Measurements from ENCODE around the gene GJC2.

The GJC2 gene

GRCh38 chr1:228156515-228156881, 6.8 kb downstream of the GJC2 start:
- in situ Hi-C loops (cut with HindIII; ENCODE audit: low sequenced_read_pairs), result no loop called here

DNA sequence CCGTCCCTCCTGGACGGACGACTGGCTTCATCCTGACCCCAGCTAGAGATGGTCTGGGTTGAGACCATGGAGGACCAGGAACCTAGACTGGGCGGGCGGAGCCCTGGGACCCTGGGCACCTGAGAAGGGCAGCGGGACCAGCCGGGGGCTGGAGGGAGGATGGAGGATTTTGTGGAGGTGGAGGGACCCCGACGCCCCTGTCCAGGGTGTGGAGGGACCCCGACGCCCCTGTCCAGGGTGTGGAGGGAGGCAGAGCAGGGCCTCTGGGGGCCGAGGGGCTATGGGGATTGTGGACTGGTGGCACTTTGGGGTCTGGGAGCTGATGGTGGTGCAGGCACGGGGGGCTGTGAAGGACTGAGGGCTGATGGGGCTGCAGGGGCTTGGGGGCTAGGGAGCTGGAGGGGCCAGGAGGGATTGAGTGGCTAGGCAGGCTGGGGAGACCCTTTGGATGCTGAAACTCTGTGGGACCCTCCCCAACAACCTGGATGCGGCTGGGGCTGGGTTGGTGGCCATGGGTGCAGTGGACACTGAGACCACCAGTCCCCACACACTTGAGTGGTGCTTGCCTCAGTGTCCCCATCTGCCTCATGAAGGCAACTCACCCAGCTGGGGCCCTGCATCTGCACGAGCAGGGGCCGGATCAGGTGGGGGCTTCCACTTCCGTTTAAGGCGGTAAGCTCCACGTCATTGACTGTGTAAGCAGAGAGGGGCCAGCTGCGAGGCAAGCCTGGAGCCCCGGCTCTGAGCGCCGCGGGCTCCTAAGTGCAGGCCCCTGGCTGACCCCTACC, 7.4 kb downstream of the GJC2 start:
- in situ Hi-C loops (cut with HindIII; ENCODE audit: low sequenced_read_pairs), result no loop called here

- in situ Hi-C loops (cut with HindIII; ENCODE audit: low sequenced_read_pairs), result no loop called here
These were observed 8.0 kb downstream of the GJC2 start for GRCh38 chr1:228157729-228158126.

DNA sequence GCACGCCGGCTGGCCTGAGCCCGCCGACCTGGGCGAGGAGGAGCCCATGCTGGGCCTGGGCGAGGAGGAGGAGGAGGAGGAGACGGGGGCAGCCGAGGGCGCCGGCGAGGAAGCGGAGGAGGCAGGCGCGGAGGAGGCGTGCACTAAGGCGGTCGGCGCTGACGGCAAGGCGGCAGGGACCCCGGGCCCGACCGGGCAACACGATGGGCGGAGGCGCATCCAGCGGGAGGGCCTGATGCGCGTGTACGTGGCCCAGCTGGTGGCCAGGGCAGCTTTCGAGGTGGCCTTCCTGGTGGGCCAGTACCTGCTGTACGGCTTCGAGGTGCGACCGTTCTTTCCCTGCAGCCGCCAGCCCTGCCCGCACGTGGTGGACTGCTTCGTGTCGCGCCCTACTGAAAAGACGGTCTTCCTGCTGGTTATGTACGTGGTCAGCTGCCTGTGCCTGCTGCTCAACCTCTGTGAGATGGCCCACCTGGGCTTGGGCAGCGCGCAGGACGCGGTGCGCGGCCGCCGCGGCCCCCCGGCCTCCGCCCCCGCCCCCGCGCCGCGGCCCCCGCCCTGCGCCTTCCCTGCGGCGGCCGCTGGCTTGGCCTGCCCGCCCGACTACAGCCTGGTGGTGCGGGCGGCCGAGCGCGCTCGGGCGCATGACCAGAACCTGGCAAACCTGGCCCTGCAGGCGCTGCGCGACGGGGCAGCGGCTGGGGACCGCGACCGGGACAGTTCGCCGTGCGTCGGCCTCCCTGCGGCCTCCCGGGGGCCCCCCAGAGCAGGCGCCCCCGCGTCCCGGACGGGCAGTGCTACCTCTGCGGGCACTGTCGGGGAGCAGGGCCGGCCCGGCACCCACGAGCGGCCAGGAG, 8.6 kb downstream of the GJC2 start:
- in situ Hi-C loops (cut with HindIII; ENCODE audit: low sequenced_read_pairs), result no loop called here

- in situ Hi-C loops (cut with HindIII; ENCODE audit: low sequenced_read_pairs), result no loop called here
These were observed 9.4 kb downstream of the GJC2 start for GRCh38 chr1:228159008-228159665.

GRCh38 chr1:228160201-228160761, 10.6 kb downstream of the GJC2 start:
- in situ Hi-C loops (cut with HindIII; ENCODE audit: low sequenced_read_pairs), result no loop called here

DNA sequence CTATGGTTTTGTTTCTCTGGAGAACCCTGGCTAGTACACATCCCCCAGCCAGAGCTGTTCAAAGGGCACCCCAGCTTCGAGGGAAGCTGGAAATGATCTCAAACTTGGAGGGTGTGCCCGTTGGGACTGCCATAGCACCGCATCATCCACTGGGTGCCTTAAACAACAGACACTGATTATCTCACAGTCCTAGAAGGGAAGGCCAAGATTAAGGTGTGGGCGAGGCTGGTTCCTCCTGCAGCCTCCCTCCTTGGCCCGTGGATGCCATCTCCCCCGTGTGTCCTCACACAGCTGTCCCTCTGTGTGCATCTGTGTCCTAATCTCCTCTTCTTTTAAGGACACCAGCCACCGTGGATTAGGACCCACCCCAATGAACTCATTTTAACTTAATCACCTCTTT, 11.6 kb downstream of the GJC2 start:
- in situ Hi-C loops (cut with HindIII; ENCODE audit: low sequenced_read_pairs), result no loop called here

DNA sequence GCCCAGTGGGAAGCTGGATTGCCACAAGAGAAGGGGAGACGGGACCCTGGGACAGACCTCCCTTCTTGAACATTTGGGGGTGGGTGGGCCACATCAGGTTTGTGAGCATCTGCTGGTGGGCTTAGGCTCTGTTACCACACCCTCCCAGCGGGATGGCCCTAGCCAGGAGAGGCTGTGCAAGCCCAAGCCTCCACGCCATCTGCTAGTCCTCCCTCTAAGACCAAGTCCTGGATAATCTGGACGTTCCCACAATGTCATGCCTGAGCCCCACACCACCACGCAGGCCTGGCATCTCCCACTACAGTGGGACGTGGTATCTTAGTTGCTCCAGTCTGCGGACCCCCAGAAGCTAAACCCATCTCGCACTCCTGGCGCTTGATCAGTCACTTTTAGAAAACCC, 12.1 kb downstream of the GJC2 start:
- in situ Hi-C loops (cut with HindIII; ENCODE audit: low sequenced_read_pairs), result no loop called here

GRCh38 chr1:228162286-228163006, 12.7 kb downstream of the GJC2 start:
- in situ Hi-C loops (cut with HindIII; ENCODE audit: low sequenced_read_pairs), result no loop called here

DNA sequence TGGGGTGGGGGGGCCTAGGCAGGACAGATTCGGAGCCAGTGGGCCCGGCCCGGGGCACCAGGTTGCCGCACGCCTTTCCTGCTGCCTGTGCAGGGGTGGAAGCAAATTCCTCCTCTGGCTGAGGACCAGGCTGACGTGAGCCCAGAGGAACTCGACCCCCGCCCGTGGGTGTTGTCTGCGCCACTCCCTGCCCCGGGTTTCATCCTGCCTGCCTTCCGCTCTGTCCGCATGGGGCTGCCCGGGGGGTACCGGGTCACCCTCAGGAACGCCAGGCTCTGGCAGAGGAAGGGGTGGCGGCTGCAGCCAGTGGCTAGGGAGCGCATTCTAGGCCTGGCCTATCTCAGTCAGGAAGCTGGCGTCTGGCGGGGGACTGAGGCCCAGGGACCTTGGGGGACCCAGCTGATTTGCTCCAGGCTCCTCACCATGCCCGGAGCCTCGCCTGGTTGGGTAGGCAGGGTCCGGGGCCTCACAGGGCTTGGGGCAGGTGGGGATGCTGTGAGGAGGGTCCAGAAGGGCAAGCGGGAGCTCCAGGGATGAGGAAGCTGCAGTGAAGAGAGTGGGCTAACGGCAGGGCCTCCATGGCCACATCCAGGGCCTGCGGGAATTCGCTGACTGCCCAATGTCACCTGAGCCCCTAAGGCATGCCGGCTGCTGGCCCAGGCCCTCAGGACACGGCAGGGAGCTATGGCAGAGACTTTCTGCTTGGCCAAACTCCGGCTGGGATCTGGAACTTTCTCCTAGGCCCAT, 13.4 kb downstream of the GJC2 start:
- in situ Hi-C loops (cut with HindIII; ENCODE audit: low sequenced_read_pairs), result no loop called here

- in situ Hi-C loops (cut with HindIII; ENCODE audit: low sequenced_read_pairs), result no loop called here
These were observed 14.2 kb downstream of the GJC2 start for GRCh38 chr1:228163776-228164519.

DNA sequence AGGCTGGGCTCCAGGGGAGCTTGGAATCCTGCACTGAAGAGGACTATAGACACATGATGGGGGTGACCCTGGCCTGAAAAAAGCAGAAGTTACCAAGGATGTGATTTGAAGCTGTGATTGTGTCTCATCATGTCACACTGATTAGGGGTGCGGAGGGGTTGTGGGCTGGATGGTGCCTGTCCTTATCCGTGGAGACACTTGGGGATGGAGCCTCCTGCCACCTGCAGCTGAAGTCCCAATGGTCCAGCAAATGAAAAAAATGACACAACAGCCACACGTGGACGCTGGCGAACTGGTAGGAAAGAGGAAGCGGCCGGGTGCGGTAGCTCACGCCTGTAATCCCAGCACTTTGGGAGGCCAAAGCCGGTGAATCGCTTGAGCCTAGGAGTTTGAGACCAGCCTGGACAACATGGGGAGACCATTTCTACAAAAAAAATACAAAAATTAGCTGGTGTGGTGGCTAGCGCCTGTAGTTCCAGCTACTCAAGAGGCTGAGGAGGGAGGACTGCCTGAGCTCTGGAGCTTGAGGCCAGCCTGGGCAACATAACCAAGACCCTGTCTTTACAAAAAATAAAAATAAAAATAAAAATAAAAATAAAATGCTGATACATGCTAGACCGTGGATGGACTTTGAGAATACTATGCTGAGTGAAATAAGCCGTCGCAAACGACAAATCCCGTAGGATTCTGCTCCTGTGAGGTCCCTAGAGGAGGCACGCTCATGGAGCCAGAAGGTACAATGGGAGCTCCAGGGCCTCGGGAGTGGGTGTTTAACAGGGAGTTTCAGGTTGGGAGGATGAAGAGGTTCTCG, 15.0 kb downstream of the GJC2 start:
- in situ Hi-C loops (cut with HindIII; ENCODE audit: low sequenced_read_pairs), result loop anchor here (5.0 kb wide), 1 partner anchor 57 kb away; the partner anchor contains the start of gene MRPL55

GRCh38 chr1:228165372-228166169, 15.8 kb downstream of the GJC2 start, which contains the start of gene IBA57:
Gene IBA57 (plus strand): TSS chr1:228165804. CDS start chr1:228165817, 13 bp downstream.
- in situ Hi-C loops (cut with HindIII; ENCODE audit: low sequenced_read_pairs), result loop anchor here (5.0 kb wide), 1 partner anchor 58 kb away; the partner anchor contains the start of gene MRPL55

DNA sequence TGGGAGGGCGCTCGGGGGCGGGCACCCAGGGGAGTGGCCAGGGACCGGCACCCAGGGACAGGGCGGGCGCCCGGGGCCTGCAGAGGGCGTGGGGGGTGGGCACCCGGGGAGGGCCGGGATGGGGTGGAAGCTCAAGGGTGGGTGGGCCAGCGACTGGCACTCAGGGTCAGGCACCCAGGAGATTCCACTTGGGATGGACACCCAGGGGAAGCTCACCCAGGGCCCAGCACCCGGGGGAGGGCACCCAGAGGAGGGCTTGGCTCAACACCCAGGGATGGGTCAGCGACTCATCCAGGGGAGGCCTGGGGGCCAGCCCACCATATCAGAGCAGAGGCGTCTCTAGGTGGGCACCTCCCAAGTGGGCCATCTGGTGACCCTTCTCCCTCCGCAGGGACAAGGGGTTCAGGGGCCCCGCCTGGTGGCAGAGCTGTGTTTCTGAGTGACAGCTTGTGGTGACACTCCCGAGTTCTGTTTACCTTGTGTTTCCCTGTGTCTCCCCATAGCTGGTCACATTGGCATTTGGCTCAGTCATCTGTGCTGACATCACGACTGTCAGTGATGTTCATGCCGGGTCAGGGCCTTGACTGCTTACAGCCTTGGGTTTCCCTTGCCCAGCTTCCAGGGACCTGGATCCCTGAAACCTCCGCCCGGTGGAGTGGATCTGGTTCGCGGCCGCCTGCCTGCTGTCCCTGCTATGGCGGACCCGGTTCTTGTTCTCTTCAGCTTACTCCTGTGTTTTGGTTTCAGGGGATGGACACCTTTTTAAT, 16.6 kb downstream of the GJC2 start:
- in situ Hi-C loops (cut with HindIII; ENCODE audit: low sequenced_read_pairs), result loop anchor here (5.0 kb wide), 1 partner anchor 59 kb away; the partner anchor contains the start of gene MRPL55

DNA sequence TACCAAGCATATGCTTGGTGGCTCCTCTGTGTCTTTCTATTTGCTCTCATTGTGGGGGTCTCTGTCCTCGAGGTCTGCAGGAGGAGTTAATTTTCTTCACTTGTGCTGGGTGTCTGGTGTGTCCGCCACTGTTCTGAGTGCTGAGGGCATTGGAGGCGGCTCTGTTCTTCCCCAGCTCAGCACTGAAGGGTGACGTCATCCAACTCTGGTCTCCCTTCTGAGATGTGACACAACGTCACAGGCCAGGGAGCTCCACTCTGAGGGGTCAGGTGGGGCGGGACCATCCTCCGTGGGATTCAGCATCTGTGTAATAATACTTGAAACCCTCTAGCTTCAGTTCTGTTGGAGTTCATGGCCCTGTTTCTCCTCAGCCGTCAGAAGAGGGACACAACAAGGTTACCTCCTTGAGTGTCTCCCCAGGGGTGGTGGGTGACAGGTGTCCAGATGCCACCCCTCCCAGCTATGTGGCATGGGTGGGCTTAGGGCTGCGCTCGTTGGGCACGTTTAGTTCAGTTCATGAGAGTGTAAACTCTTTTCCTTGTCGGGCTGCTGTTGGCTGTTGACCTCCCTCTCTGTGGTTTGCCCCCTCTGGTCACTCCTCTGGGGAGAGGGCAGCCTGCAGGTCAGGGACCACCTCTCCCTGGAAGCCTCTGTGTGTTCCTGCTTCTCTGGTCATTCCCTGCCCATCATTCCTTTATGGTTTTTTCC, 19.0 kb downstream of the GJC2 start:
- in situ Hi-C loops (cut with HindIII; ENCODE audit: low sequenced_read_pairs), result loop anchor here (5.0 kb wide), 1 partner anchor 61 kb away; the partner anchor contains the start of gene MRPL55

DNA sequence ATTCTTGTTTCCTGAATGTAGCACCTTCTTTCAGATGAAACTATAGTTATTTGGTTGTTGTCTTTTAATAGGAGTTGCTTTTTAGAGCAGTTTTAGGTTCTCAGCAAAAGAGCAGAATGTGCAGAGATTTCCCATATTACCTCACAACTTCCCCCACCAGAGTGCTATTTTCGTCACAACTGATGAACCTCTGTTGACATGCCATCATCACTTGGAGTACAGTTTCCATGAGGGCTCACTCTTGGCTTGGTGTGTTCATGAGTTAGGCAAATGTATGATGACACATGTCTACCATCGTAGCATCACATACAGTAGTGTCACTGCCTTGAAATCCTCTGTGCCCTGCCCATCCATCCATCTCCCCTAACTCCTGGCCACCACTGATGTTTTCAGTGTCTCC, 19.6 kb downstream of the GJC2 start:
- in situ Hi-C loops (cut with HindIII; ENCODE audit: low sequenced_read_pairs), result loop anchor here (5.0 kb wide), 1 partner anchor 62 kb away; the partner anchor contains the start of gene MRPL55

All from endothelial cell of hepatic sinusoid (primary cell).